Measurements from ENCODE around the gene IGF2R.
"Not testable (repeated sequence)": the region's sequence is repeated elsewhere in the genome, so short reads cannot be mapped to it uniquely, and the experiment has no call there.

Gene IGF2R

DNA sequence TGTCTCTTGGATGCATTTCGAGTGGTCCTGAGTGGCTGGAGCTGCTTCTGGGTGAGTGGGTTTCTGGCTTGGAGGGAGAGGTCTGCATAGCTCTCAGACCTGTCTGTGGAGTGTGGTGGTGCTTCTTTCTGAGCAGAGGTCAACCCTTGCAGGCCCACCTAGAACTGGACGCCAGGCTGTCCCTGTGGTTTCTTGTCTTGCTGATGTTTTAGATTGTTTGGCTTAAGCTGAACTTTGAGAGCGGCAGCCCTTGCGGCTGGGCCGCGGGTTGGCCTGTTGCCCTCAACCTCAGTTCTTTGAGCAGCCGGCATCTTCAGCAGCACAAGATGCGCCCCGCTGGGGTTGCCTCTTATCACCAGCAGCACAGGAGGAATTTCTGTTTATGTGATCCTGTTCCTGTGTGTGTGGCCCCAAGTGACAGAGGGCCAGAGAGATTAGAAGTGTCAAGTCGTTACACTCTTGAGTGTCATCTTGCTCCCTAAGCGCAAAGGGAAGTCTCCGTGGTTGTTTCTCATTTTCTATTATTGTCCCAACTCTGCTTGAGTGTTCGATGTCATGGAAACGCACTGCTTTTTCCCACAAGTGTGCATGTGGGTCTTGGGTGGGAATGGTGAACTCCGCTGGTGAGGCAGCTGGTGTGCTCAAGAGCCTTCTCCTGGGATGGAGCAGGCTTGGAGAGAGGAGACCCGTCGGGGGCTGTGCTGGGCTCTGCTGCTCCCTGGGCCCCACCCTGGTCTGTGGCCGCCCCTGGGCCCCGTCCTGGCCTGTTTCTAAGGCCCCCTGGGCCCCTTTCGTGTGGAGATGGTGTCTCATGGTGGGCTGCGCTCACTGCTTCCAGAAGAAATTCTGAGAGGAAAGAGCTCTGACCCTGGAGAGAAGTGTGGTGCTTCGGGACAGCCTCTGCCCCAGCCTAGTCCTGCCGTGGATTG, 132.7 kb downstream of the IGF2R start:
- no peak for DNase-seq (ENCODE audit: low read depth)

DNA sequence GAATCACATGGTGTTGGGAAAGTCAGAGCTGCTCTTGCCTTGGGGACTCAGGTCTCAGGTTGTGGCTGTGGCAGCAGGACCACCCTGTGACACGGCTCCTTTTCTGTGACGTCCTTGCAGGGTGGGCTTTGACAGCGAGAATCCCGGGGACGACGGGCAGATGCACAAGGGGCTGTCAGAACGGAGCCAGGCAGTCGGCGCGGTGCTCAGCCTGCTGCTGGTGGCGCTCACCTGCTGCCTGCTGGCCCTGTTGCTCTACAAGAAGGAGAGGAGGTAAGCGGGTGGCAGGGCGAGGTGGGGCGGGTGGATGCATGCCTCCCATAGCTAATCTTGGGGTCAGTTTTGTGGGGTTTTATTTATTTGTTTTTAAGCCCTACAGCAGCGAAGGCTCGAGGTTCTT, 133.5 kb downstream of the IGF2R start:
- DNase-seq (ENCODE audit: low read depth): no peak

DNA sequence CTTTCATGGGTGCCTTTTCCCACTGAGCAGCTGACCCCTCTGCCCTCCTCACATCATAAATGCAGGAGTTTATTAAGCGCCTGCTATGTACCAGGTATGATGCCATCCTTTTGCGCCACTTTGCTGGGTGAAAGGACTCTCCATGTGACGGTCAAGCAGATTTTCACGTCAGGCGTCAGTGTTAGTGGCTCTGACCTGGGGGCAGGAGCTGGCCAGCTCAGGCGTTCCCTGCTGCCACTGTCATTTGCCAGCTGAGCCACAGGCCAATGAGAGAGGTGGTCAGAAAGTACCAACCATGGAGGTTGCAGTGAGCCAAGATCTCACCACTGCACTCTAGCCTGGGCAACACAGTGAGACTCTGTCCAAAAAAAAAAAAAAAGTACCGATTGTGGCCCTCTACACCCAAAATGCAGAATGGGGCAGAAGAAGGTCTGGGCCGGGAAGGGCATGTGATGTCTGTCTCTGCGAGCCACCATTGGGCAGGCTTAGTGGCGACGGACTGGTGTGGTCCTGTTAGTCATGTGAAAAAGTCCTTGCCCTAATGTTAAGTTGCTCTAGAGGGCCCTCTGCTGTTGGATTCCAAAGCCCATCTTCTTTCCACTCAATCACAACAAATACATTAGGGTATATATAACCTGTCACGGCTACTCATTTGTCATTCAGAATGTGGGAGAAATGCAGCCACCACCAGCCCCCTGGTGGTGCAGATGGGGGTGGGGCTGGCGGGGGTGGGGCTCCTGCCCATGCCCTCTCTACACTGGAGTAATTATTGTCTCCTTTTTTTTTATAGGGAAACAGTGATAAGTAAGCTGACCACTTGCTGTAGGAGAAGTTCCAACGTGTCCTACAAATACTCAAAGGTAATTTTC, 134.3 kb downstream of the IGF2R start:
- no peak for DNase-seq (ENCODE audit: low read depth)

DNA sequence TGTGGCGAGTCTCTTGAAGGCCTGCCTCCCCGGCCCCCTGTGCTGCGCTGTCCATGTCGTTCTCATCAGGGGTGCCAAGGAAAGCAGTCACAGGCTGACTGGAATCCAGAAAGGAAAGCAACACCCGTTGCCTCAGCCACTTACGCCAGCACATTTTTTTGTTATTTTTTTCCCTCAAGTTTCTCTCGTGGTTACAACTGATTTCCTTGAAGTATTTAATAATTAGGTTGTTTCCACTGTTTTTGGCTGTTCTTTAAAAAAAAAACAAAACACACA, 134.9 kb downstream of the IGF2R start:
- no peak for DNase-seq (ENCODE audit: low read depth)

DNA sequence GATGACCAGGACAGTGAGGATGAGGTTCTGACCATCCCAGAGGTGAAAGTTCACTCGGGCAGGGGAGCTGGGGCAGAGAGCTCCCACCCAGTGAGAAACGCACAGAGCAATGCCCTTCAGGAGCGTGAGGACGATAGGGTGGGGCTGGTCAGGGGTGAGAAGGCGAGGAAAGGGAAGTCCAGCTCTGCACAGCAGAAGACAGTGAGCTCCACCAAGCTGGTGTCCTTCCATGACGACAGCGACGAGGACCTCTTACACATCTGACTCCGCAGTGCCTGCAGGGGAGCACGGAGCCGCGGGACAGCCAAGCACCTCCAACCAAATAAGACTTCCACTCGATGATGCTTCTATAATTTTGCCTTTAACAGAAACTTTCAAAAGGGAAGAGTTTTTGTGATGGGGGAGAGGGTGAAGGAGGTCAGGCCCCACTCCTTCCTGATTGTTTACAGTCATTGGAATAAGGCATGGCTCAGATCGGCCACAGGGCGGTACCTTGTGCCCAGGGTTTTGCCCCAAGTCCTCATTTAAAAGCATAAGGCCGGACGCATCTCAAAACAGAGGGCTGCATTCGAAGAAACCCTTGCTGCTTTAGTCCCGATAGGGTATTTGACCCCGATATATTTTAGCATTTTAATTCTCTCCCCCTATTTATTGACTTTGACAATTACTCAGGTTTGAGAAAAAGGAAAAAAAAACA, 136.1 kb downstream of the IGF2R start:
- no peak for DNase-seq (ENCODE audit: low read depth)

DNA sequence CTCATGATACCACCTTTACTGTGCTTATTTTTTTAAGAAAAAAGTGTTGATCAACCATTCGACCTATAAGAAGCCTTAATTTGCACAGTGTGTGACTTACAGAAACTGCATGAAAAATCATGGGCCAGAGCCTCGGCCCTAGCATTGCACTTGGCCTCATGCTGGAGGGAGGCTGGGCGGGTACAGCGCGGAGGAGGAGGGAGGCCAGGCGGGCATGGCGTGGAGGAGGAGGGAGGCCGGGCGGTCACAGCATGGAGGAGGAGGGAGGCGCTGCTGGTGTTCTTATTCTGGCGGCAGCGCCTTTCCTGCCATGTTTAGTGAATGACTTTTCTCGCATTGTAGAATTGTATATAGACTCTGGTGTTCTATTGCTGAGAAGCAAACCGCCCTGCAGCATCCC, 137.1 kb downstream of the IGF2R start:
- no peak for DNase-seq (ENCODE audit: low read depth)

DNA sequence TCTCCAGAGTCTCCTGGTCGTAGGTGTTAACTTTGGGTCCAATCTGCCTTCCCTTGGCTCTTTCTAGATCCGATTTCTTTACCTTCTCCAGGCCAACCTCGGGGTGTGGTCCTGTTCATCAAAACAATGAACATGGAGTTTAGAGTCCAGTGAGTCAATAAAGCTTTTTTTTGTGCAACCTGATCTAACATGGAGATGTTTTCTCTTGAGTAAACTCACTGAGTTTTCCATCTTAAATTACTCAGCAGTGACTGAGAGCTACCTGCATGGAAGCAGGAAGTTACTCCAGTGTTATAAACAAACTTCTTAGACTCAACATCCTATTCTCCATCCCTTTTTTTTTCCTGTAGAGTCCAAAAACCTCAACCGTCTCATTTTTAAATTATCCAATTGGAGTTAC, 137.8 kb downstream of the IGF2R start:
- DNase-seq (ENCODE audit: low read depth): no peak

DNA sequence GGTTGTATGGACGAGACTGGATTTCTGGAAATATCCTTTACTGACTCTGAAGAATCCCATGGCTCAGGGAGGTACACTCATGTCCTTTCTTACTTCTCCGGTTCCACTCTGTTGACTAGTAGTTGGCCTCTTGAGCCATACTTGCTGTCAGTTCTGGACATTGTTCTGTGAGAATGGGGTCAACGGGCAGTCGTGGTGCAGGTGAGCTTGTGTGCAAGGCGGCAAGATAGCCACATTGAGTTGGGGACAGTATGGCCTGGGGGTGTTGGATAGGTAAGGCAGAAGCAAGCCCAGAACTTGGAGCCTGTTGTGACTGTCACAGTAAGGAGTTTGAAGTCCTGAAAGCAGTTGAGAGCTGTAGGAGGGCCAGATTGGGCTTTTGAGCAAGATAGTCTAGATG, 139.2 kb downstream of the IGF2R start:
- DNase-seq (ENCODE audit: low read depth): no peak

DNA sequence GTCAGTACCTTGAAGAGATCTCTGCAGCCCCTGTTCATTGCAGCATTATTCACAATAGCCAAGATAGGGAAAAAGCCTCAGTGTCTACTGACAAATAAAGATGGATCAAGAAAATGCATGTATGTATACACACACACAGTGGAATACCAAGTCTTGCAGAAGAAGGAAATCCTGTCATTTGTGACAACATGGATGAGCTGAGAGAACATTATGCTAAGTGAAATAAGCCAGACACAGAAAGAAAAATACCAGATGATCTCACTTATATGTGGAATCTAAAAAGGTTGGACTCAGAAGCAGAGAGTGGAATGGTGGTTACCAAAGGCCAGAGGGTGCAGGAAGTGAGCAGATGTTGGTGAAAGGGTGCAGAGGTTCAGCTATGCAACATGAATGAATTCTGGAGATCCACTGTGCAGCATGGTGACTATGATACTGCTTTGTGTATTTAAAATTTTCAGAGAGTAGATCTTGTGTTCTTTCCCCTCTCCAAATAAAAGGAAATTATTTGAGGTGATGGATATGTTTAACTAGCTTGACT, 141.8 kb downstream of the IGF2R start:
- DNase-seq (ENCODE audit: low read depth): no peak

DNA sequence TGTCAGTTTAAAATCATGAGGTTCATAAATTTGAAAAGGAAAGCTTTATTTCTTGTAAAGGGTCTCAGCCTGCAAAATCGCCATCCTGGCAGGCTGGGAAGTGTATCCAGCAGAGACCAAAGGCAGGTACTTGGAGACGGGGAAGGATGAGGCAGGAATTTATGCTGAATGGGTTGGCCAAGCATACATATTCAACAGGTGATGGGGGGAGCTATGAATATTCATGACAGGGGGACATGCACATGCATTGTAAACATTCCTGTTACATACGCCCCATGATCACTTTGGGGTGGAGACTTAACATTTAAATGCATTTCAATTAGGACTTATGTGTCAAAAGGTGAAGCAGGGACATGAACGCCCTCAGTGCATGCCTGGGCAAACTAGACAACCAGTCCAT, 142.9 kb downstream of the IGF2R start:
- no peak for DNase-seq (ENCODE audit: low read depth)

DNA sequence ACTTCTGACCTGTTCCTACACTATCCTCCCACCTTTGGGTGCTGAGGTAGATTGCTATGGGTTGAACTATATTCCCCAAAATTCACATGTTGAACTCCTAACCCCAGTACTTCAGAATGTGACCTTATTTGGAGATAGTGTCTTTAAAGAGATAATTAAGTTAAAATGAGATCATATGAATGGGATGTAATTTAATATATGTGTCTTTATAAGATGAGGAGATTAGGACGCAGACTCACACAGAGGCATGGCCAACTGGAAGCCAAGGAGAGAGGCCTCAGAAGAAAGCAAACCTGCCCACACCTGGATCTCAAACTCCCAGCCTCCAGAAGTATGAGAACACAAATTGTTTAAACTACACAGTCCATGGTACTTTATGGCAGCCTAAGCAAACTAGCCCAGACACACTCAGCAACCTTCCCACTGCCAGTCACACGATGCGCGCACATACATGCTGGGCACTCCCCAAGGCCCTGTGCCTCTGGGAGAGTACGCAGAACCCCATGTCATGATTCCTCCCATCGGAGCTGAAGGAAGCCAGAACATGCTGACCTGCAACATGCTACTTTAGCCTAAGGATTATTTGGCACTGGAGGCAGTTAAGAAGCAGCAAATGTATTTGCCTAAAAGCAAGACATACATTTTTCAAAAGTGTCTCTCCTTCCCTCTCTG, 143.9 kb downstream of the IGF2R start:
- DNase-seq (ENCODE audit: low read depth): no peak

DNA sequence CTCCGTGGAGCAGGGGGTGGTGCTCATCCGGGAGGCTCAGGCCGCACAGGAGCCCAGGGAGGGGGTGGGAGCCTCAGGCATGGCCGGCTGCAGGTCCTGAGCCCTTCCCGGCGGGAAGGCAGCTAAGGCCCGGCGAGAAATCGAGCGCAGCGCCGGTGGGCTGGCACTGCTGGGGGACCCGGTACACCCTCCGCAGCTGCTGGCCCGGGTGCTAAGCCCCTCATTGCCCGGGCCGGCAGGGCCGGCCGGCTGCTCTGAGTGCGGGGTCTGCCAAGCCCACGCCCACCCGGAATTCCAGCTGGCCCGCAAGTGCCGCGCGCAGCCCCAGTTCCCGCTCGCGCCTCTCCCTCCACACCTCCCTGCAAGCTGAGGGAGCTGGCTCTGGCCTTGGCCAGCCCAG, 145.7 kb downstream of the IGF2R start:
- DNase-seq (ENCODE audit: low read depth): not testable (repeated sequence)

DNA sequence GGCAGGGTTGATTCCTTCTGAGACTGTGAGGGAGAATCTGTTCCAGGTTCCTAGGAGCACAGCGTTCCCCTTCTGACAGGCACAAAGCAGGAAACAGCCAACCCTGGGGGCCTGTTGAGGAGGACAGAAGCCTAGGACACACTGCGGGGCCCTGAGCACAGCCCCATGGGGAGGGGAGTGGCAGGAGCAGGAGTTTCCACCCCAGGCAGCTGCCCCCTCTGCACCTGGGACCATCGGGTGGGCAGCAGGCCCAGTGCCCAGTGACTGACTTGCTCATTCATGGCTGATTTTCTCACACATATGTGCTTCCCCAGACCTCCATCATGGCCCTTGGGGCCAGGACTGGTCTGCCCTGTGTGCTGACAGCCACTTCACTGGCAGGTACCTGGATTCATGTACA, 146.5 kb downstream of the IGF2R start:
- DNase-seq (ENCODE audit: low read depth): no peak

DNA sequence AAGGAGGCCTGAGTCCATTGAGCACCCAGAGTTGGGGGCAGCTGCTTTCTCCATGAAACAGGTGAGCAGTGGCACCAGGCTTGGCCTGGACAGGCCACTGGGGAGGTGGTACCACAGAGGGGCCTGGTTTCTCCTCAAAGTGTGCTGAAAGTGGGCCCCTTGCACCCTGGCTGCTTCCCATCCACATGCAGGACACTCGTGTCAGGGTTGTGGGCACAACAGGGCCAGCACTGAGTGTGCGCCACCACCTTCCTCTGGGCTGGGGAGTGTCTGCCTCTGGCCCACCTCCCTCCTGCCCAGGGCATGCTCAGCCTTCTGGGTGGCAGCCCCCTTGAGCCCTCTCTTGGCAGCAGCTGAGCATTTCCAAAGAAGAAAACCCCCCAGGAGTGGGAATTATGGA, 147.5 kb downstream of the IGF2R start:
- no peak for DNase-seq (ENCODE audit: low read depth)

DNA sequence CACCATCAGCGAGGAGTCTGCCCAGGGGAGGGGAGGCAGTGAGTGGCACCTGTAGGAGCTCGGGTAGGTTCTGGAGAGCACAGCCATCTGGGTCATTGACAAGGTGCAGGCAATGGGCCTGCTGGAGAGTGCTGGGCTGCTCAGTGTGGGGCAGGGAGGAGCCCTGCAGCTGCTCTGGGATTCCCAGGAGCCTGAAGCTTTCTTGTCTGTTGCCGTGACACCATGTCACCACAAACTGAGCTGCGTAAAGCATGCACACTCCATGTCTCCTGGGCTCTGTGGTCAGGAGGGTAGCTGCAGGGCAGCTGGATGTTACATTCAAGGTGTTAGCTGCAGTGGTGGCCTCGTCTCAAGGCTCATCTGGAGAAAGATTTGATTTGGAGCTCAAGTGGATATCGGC, 148.3 kb downstream of the IGF2R start:
- no peak for DNase-seq (ENCODE audit: low read depth)

DNA sequence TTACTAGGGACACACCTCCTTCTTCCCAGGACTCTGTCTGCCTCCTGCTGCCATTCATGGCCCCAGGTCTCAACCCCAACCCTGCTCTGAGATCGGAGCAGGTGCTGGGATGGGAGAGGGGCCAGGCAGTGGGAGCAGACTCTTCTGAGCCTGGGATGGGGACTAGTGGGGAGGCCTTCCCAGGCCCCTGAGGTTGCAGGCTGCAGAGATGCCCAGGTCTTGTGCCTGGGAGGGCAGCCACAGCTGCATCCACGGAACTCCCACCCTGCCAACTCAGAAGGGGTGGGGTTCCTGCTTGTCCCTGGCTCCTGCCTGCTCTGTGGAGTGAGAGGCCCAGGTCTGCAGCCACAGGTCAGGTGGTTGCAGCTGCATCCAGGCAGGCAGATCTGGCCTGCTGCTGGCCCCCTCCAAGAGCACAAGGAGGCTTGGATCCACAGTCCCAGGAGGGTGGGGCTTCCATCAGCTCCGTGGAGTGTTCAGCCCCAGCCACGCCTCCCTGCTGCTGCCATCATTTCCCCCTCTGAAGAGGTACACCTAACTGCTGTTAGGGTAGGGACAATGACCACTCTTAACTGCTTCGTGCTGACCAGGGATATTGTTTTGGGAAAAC, 149.8 kb downstream of the IGF2R start:
- no peak for DNase-seq (ENCODE audit: low read depth)

DNA sequence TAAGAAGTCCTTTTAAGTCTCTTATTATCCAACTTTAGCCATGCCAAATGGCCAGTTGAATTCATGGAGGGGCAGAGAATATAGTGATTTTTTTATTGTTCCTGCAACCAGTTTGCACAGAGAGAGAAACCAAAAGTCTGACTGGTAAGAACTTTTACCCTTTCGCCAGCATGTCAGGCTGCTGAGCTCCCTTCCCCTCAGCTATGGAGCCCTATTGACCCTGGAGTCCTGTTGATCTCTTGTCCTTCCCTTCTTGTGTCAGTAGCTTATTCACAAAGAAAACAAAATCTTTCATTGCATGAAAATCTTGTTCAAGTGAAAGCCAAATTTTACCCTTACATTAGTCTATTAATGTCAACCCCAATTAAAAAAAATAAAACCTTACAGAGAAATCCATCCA, 151.2 kb downstream of the IGF2R start:
- no peak for DNase-seq (ENCODE audit: low read depth)

DNA sequence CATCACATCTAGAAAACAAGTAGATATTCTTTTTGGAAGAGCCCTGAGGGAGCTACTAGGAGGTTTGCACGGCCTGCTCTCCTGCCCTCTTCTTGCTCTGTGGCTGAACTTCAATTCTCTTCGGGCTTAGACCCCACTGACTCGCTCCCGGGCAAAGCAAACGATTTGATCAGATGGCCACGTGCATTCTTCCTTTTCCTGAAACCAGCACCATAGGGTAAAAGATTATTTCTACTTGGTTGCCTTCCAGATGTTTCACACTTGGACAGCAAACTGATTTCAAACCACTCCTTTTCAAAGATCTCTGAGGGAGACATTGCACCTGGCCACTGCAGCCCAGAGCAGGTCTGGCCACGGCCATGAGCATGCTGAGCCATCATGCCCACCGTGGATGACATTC, 152.7 kb downstream of the IGF2R start, which contains the start of gene SLC22A1:
Gene SLC22A1 (plus strand): TSS at position 258 of the 400 bp plus-strand sequence. CDS start 121 bp downstream, at position 379.
- DNase-seq (ENCODE audit: low read depth): no peak

DNA sequence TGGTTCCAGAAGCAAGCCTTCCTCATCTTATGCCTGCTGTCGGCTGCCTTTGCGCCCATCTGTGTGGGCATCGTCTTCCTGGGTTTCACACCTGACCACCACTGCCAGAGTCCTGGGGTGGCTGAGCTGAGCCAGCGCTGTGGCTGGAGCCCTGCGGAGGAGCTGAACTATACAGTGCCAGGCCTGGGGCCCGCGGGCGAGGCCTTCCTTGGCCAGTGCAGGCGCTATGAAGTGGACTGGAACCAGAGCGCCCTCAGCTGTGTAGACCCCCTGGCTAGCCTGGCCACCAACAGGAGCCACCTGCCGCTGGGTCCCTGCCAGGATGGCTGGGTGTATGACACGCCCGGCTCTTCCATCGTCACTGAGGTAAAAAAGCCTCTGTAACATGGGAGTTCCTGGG, 153.1 kb downstream of the IGF2R start:
- DNase-seq (ENCODE audit: low read depth): no peak

DNA sequence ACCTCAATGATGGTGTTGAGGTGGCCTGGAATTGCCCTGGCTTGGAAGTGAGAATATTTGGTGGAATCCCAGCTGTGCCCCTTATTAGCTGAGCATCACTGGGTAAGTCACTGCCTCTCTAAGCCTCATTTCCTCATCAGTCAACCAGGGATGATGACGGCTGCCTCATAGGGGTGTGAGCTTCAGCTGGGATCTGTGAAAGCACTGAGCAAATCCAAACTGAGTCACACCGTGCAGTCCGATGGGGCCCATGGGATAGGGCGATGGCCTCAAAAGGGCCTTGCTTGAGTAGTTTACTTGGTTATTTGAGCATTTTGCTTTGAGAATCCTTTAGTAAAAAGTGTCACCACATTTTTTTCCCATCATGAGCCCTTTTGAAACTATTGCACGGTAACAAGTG, 153.9 kb downstream of the IGF2R start:
- DNase-seq (ENCODE audit: low read depth): no peak

DNA sequence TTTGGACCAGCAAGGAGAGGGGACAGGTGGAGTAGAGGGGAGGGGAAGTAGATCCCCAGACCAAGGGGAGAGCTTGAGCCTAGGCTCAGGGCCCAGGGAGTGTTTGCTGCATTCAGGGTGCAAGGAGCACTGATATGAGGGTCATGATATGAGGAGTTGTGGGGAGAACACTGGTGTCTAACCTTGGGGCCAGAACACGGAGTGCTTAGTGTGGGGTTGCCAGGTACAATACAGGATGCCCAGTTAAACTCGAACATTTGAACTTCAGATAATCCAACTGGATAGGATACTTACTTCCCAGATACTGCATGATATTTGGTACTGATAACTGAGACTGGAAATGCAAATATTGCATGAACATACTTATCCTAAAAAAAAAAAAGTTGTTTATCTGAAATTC, 155.1 kb downstream of the IGF2R start:
- DNase-seq (ENCODE audit: low read depth): no peak
